Bronchial epithelial cell (primary cell): ENCODE data around the gene BICRA. TPM values are rescaled to one million over a fixed set of nuclear protein-coding genes. Genes with fewer than 3 reads are reported as not detected.
"Not testable (repeated sequence)": the region's sequence is repeated elsewhere in the genome, so short reads cannot be mapped to it uniquely, and the experiment has no call there.

Experiments used
- DNase-seq: peaks from one replicate; pipeline ENCODE4 v3.0.0-alpha.2; 2010; ENCODE audit warnings: low read depth
- FAIRE-seq: peaks from 2 replicates; lab custom pipeline; 2011; peaks lifted over from hg19 to GRCh38; lab: Jason Lieb, UNC
- H3K27me3 ChIP-seq: 2 replicates; pipeline ENCODE4 v1.5.1; 2011; ENCODE audit warnings: low read length; ENCODE audit not compliant: control insufficient read depth, insufficient read depth
- H3K36me3 ChIP-seq: 2 replicates; pipeline ENCODE4 v1.5.1; 2011; ENCODE audit warnings: low read length; ENCODE audit not compliant: control insufficient read depth, insufficient read depth
- H3K4me3 ChIP-seq: 2 replicates; pipeline ENCODE4 v1.5.1; 2011; ENCODE audit warnings: mild to moderate bottlenecking, low read depth, low read length, control low read depth
- total RNA-seq: library from RNA; depleted of rRNA; stranded (reverse); fragments of >200 nt; gene quantifications from 2 replicates; pipeline ENCODE4 v1.2.1, GENCODE V29; 2014
- TF ChIP-seq, protein P1 (sequence below): IDR thresholded peaks from 2 replicates; pipeline ENCODE4 v1.5.1; 2011; ENCODE audit warnings: mild to moderate bottlenecking, moderate library complexity, low read length, control low read depth, inconsistent platforms; ENCODE audit not compliant: insufficient read depth, severe bottlenecking

Gene BICRA
- total RNA-seq, 1 donor from 2014 or later: 4.5 TPM

DNA sequence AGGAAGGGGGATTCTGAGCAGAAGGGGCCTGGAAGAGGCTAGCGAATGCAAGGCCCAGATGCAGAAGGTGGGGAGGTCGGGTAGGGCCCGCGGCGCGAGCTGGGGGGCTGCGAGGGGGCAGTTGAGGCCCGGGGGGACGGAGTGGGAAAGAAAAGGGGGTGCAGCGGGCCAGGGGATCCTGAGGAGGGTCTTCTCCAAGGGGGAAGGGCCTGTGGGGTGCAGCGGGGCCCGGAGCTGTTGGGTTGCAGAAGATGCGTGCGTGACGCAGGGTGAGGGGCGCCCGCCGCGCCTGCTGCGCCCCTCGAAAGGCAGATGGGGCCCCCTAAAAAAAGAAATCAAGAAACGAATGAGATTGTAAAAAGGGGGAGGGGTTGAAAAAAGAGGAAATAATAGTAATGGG lies 36.3 kb upstream of the BICRA start:
- DNase-seq (no peak), FAIRE-seq (no peak)
- TF ChIP-seq, protein P1, sequence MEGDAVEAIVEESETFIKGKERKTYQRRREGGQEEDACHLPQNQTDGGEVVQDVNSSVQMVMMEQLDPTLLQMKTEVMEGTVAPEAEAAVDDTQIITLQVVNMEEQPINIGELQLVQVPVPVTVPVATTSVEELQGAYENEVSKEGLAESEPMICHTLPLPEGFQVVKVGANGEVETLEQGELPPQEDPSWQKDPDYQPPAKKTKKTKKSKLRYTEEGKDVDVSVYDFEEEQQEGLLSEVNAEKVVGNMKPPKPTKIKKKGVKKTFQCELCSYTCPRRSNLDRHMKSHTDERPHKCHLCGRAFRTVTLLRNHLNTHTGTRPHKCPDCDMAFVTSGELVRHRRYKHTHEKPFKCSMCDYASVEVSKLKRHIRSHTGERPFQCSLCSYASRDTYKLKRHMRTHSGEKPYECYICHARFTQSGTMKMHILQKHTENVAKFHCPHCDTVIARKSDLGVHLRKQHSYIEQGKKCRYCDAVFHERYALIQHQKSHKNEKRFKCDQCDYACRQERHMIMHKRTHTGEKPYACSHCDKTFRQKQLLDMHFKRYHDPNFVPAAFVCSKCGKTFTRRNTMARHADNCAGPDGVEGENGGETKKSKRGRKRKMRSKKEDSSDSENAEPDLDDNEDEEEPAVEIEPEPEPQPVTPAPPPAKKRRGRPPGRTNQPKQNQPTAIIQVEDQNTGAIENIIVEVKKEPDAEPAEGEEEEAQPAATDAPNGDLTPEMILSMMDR: no peak
- no peak overlapping the region for H3K4me3 ChIP-seq
- H3K27me3 ChIP-seq: no peaks in the 10 kb centered on the region
- no peaks in the 10 kb centered on the region for H3K36me3 ChIP-seq

DNA sequence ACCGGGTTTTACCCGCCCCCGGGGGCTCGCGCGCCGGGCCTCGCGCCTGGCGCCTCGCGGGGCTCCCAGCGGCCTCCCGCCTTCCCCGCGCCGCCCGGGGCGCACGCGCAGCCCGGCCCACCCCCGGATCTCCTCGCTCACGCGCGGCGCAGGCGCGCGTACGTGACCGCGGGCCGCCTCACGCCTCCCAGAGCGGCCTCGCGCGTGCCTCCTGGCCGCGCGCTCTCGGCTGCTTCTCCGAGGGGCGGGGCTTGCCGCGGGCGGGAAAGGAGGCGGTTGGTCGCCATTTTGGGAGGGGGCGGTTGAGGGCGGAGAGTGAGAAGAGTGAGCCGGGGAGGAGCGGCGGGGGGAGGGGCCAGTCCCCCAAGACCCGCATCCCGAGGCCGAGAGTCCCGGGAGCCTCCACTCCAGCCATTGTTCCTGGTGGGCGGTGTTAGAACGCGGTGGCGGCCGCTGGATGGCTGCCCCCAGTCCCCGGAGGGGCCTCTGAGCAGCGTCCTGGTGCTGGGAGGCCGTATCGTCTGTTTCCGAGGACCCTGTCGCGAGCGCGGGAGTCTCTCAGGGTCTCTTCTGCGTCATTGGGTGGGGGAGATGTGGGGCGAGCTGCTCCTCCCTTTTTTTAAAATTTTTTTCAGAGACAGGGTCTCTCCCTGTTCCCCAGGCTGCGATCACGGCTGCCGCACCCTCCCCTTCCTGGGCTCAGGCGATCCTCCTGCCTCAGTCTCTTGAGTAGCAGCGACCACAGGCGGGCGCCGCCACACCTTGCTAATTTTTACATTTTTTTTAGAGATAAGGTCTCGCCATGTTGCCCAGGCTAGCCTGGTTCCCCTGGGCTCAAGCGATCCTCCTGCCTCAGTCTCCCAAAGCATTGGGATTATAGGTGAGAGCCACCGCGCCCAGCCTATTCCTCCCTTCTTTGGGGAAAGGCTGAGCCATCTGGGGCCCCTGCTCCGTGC lies 35.6 kb upstream of the BICRA start, which contains the start of gene ZNF541:
ZNF541 (minus strand) TSS at position 78 of the 956 bp plus-strand sequence. CDS start 17,292 bp downstream, outside the sequence.
- Histone ChIP-seq H3K27me3 (no peaks in the 10 kb centered on the region), H3K4me3 (peak within 1 kb of the TSS; percentile 27)
- TF ChIP-seq, protein P1: no peak

DNA sequence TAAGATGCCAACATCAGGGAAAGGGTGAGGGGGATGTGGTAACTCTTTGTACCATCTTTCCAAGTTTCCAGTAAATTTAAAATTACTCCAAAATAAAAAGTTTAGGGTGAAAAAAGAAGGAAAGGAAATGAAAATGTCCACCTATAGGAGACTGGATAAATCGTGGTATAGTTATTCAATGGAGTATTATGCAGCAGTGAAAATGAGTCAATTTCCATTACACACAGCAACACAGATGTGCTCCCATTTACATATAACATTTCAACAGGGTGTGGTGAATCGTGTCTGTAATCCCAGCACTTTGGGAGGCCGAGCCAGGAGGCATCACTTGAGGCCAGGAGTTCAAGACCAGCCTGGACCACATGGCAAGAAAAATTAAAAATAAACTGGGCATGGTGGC lies 28.5 kb upstream of the BICRA start:
- TF ChIP-seq, protein P1: no peak
- Histone ChIP-seq H3K27me3 (no peaks in the 10 kb centered on the region), H3K36me3 (no peaks in the 10 kb centered on the region), H3K4me3 (no peak overlapping the region)
- DNase-seq: no peak
- no peak for FAIRE-seq

More for the DNA sequence above, 35.6 kb upstream of the BICRA start, which contains the start of gene ZNF541:
- FAIRE-seq (no peak), DNase-seq (no peak)
- no peaks in the 10 kb centered on the region for H3K36me3 ChIP-seq

- Histone ChIP-seq H3K4me3 (no peak overlapping the region), H3K36me3 (no peaks in the 10 kb centered on the region), H3K27me3 (no peaks in the 10 kb centered on the region)
- no peak for FAIRE-seq
- TF ChIP-seq, protein P1: no peak
- DNase-seq: peak; percentile 72
Observed at GRCh38 chr19:47581605-47582319, 27.2 kb upstream of the BICRA start.

GRCh38 chr19:47582320-47582909 lies 26.5 kb upstream of the BICRA start:
- FAIRE-seq: no peak
- no peaks in the 10 kb centered on the region for H3K36me3 ChIP-seq
- no peak for DNase-seq
- no peaks in the 10 kb centered on the region for H3K27me3 ChIP-seq
- TF ChIP-seq, protein P1: no peak
- H3K4me3 ChIP-seq: no peak overlapping the region

GRCh38 chr19:47583161-47583560 lies 25.8 kb upstream of the BICRA start:
- not testable (repeated sequence) for H3K4me3 ChIP-seq, FAIRE-seq, H3K36me3 ChIP-seq, H3K27me3 ChIP-seq
- peak; percentile 80 for DNase-seq
